ENCODE data around the gene KHDC1. TPM values are rescaled to one million over a fixed set of nuclear protein-coding genes. Genes with fewer than 3 reads are reported as not detected.
"Not testable (repeated sequence)": the region's sequence is repeated elsewhere in the genome, so short reads cannot be mapped to it uniquely, and the experiment has no call there.

KHDC1 gene, protein sequence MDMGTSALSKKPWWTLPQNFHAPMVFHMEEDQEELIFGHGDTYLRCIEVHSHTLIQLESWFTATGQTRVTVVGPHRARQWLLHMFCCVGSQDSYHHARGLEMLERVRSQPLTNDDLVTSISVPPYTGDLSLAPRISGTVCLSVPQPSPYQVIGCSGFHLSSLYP
- 2.9 and 4.0 TPM in 2 replicates for total RNA-seq

DNA sequence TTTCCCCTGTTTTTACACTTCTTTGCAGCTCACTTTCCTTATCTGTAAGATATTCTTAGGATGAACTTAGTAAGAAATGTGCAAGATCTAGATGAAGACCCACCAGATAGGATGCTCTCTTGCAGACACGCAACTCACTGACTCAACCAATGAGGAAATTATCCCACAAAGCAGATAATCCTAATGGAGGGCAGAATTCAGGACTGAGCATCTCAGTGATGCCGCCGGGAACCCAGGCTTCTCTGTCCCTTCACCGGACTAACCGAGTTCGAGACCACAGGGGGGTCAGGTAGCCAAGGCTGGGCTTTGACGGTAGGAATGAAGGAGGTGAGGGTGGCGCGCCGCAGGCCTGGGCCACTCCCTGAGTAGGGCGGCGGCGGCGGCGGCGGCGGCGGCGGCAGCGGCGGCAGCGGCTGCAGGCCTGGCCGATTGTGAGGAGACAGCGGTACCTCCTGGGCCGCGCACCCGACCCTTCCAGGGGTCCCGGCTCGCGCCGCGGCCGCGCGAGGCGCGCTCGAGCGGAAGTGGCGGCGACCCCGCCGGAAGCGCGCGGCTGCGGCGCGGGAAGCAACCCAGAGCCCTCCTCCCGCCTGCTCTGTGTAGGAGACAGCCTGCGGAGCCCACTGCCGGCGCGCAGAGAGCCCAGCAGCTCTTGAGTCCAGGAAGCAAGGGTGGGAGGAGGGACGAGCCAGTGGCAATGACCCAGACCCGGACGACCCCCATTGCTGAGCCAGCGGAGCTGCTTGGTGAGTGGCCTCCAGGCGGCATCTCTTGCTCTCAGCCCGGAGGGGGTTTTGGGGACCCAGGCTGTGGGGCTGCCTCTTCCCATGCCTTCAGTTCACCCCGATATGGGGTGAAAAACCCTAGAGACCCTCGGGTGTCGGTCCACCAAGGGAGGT lies at the start of gene KHDC1:
TSS of gene KHDC1 (minus strand) at position 526 of the 899 bp plus-strand sequence. CDS start 20,679 bp downstream, outside the sequence.
- Histone ChIP-seq H3K4me2 (ENCODE audit: insufficient read depth, low read length) (peak within 1 kb of the TSS; percentile 84), H3K4me1 (ENCODE audit: insufficient read depth, low read length) (peaks cover 14% of the 10 kb centered on the region), H3K79me2 (ENCODE audit: insufficient read depth, low read length) (peaks cover 2% of the 10 kb centered on the region), H2AFZ (ENCODE audit: low read length) (peak within 1 kb of the TSS; percentile 95), H3K4me3 (ENCODE audit: insufficient read depth, low read length) (peak within 1 kb of the TSS; percentile 84), H3K27me3 (ENCODE audit: insufficient read depth, low read length) (no peaks in the 10 kb centered on the region), H4K20me1 (ENCODE audit: insufficient read depth, low read length) (no peaks in the 10 kb centered on the region), H3K9me3 (ENCODE audit: low read depth, low read length) (no peaks in the 10 kb centered on the region), H3K36me3 (ENCODE audit: insufficient read depth, low read length) (no peaks in the 10 kb centered on the region), H3K27ac (ENCODE audit: low read depth, low read length) (peak within 1 kb of the TSS; percentile 56)
- TF ChIP-seq, protein P1, sequence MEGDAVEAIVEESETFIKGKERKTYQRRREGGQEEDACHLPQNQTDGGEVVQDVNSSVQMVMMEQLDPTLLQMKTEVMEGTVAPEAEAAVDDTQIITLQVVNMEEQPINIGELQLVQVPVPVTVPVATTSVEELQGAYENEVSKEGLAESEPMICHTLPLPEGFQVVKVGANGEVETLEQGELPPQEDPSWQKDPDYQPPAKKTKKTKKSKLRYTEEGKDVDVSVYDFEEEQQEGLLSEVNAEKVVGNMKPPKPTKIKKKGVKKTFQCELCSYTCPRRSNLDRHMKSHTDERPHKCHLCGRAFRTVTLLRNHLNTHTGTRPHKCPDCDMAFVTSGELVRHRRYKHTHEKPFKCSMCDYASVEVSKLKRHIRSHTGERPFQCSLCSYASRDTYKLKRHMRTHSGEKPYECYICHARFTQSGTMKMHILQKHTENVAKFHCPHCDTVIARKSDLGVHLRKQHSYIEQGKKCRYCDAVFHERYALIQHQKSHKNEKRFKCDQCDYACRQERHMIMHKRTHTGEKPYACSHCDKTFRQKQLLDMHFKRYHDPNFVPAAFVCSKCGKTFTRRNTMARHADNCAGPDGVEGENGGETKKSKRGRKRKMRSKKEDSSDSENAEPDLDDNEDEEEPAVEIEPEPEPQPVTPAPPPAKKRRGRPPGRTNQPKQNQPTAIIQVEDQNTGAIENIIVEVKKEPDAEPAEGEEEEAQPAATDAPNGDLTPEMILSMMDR (IDR thresholded peaks at IDR 0.05; ENCODE audit: extremely low read depth, low read depth, low read length), result no peak
- DNase-seq (ENCODE audit: insufficient read length, low spot score, missing footprints), result peak; percentile 93

DNA sequence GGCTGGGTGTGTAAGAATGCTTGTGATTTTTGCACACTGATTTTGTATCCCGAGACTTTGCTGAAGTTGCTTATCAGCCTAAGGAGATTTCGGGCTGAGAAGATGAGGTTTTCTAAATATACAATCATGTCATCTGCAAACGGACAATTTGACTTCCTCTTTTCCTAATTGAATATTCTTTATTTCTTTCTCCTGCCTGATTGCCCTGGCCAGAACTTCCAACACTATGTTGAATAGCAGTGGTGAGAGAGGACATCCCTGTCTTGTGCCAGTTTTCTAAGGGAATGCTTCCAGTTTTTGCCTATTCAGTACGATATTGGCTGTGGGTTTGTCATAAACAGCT lies 47.5 kb upstream of the KHDC1 start:
- DNase-seq (ENCODE audit: insufficient read length, low spot score, missing footprints); H3K27me3 ChIP-seq (ENCODE audit: insufficient read depth, low read length); H4K20me1 ChIP-seq (ENCODE audit: insufficient read depth, low read length); H3K4me1 ChIP-seq (ENCODE audit: insufficient read depth, low read length); H3K9me3 ChIP-seq (ENCODE audit: low read depth, low read length); H3K36me3 ChIP-seq (ENCODE audit: insufficient read depth, low read length): not testable (repeated sequence)
- Histone ChIP-seq H2AFZ (ENCODE audit: low read length) (peak overlapping the region; percentile 96), H3K4me3 (ENCODE audit: insufficient read depth, low read length) (peak overlapping the region; percentile 80), H3K4me2 (ENCODE audit: insufficient read depth, low read length) (peak overlapping the region; percentile 92), H3K27ac (ENCODE audit: low read depth, low read length) (peak overlapping the region; percentile 83), H3K79me2 (ENCODE audit: insufficient read depth, low read length) (peaks cover 26% of the 10 kb centered on the region)

DNA sequence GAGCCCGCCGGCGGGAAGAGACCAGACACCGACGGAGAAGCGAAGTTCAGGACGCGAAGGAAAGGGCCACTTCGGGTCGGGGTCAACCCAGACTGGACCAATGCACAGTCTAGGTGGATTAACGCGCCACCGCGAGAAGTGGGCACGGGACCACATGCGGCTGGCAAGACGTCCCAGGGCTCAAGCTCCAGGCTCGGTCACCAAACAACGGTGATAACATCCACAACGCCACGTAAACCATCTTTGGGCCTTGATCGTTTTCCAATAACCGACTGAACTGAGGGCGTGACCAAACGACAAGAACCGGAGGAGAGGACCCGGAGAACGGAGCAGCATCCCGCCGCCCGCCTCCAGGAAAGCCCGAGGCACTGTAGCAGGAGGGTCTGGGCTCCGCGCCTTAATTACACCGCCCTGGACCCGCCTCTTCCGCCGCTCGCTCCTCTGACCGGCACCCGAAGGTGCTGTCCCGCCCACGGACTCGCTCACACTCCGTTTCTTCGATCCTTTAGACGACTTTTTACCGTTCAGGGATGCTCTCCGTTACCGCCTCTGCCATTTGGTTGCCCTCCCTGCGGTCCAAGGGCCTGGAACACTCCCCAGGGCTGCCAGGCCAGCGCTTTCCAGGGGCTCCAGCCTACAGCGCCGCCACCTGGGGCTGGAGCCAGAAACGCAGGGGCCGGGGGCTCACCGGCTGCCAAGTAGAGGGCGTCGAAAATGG lies 46.9 kb upstream of the KHDC1 start:
- peak overlapping the region; percentile 83 for H3K27ac ChIP-seq (ENCODE audit: low read depth, low read length)
- DNase-seq (ENCODE audit: insufficient read length, low spot score, missing footprints), result peak; percentile 91
- TF ChIP-seq, protein P1 (IDR thresholded peaks at IDR 0.05; ENCODE audit: extremely low read depth, low read depth, low read length), result peak; percentile 51
- peak overlapping the region; percentile 92 for H3K4me2 ChIP-seq (ENCODE audit: insufficient read depth, low read length)
- H2AFZ ChIP-seq (ENCODE audit: low read length), result peak overlapping the region; percentile 96
- H4K20me1 ChIP-seq (ENCODE audit: insufficient read depth, low read length), result no peaks in the 10 kb centered on the region
- no peaks in the 10 kb centered on the region for H3K9me3 ChIP-seq (ENCODE audit: low read depth, low read length)
- no peaks in the 10 kb centered on the region for H3K36me3 ChIP-seq (ENCODE audit: insufficient read depth, low read length)
- peak overlapping the region; percentile 80 for H3K4me3 ChIP-seq (ENCODE audit: insufficient read depth, low read length)
- H3K79me2 ChIP-seq (ENCODE audit: insufficient read depth, low read length), result peaks cover 26% of the 10 kb centered on the region
- peaks cover 3% of the 10 kb centered on the region for H3K4me1 ChIP-seq (ENCODE audit: insufficient read depth, low read length)
- peaks cover 5% of the 10 kb centered on the region for H3K27me3 ChIP-seq (ENCODE audit: insufficient read depth, low read length)

DNA sequence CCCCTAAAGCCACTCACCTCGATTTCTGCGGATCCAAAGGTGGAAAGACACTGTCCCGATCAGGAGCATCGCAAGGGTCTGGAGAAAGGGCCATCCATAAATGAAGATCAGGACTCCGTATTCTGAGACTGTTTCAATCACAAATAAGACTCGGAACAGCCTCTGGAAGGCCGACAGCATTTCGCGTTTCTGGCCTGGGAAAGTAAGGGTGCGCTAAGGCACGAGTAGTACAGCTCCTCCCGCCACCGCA lies 46.5 kb upstream of the KHDC1 start:
- Histone ChIP-seq H3K9me3 (ENCODE audit: low read depth, low read length) (no peaks in the 10 kb centered on the region), H4K20me1 (ENCODE audit: insufficient read depth, low read length) (no peaks in the 10 kb centered on the region), H3K79me2 (ENCODE audit: insufficient read depth, low read length) (peaks cover 26% of the 10 kb centered on the region), H2AFZ (ENCODE audit: low read length) (peak overlapping the region; percentile 96), H3K4me1 (ENCODE audit: insufficient read depth, low read length) (peaks cover 3% of the 10 kb centered on the region), H3K36me3 (ENCODE audit: insufficient read depth, low read length) (no peaks in the 10 kb centered on the region), H3K27ac (ENCODE audit: low read depth, low read length) (peak overlapping the region; percentile 83), H3K4me3 (ENCODE audit: insufficient read depth, low read length) (peak overlapping the region; percentile 80), H3K27me3 (ENCODE audit: insufficient read depth, low read length) (no peaks in the 10 kb centered on the region), H3K4me2 (ENCODE audit: insufficient read depth, low read length) (peak overlapping the region; percentile 92)
- TF ChIP-seq, protein P1 (IDR thresholded peaks at IDR 0.05; ENCODE audit: extremely low read depth, low read depth, low read length), result no peak
- no peak for DNase-seq (ENCODE audit: insufficient read length, low spot score, missing footprints)
